Measurements from ENCODE around the gene STAP2.

The STAP2 gene

GRCh38 chr19:4324228-4324627 lies 14.4 kb downstream of the STAP2 start:
- no peak for DNase-seq

- no peak for DNase-seq
Measured at GRCh38 chr19:4323692-4324091, 14.9 kb downstream of the STAP2 start.

- DNase-seq = no peak
Measured at GRCh38 chr19:4322942-4323665, 15.5 kb downstream of the STAP2 start.

GRCh38 chr19:4320419-4320818 lies 18.2 kb downstream of the STAP2 start:
- no peak for DNase-seq

GRCh38 chr19:4319067-4319718 lies 19.4 kb downstream of the STAP2 start:
- DNase-seq = no peak

GRCh38 chr19:4318460-4318859 lies 20.2 kb downstream of the STAP2 start:
- no peak for DNase-seq

GRCh38 chr19:4316956-4317355 lies 21.7 kb downstream of the STAP2 start:
- no peak for DNase-seq

GRCh38 chr19:4313847-4314490 lies 24.7 kb downstream of the STAP2 start:
- no peak for DNase-seq

GRCh38 chr19:4310247-4311121 lies 28.1 kb downstream of the STAP2 start:
- DNase-seq = no peak

- DNase-seq = no peak
Measured at GRCh38 chr19:4305659-4306058, 33.0 kb downstream of the STAP2 start.

GRCh38 chr19:4305257-4305612 lies 33.4 kb downstream of the STAP2 start:
- DNase-seq = no peak

- DNase-seq = no peak
Measured at GRCh38 chr19:4304538-4305256, 33.9 kb downstream of the STAP2 start, which contains the start of gene FSD1. TSS of gene FSD1 (plus strand) at chr19:4304598. CDS start at chr19:4304747, 149 bp downstream.

GRCh38 chr19:4303819-4304537 lies 34.6 kb downstream of the STAP2 start:
- DNase-seq = no peak

- DNase-seq = no peak
Measured at GRCh38 chr19:4302243-4302640, 36.4 kb downstream of the STAP2 start, which contains the start of gene TMIGD2. TSS of gene TMIGD2 (minus strand) at chr19:4302389. CDS start at chr19:4302385, 4 bp downstream.

- DNase-seq = no peak
Measured at GRCh38 chr19:4301590-4302242, 36.9 kb downstream of the STAP2 start.

- DNase-seq = no peak
Measured at GRCh38 chr19:4300589-4300988, 38.0 kb downstream of the STAP2 start.

GRCh38 chr19:4298810-4299550 lies 39.6 kb downstream of the STAP2 start:
- DNase-seq = no peak

GRCh38 chr19:4297901-4298809 lies 40.5 kb downstream of the STAP2 start:
- DNase-seq = no peak

Data from femur (tissue), 1 donor.